ENCODE measurements around the gene SERPINA9.
A peak's percentile ranks its signal among the peaks of the same experiment; 100 is the strongest.
"Not testable (repeated sequence)": the region's sequence is repeated elsewhere in the genome, so short reads cannot be mapped to it uniquely, and the experiment has no call there.

SERPINA9 gene

GRCh38 chr14:94486883-94487282, 10.9 kb upstream of the SERPINA9 start:
- no peak for DNase-seq (ENCODE audit: low read depth in 2 of 2)

DNA sequence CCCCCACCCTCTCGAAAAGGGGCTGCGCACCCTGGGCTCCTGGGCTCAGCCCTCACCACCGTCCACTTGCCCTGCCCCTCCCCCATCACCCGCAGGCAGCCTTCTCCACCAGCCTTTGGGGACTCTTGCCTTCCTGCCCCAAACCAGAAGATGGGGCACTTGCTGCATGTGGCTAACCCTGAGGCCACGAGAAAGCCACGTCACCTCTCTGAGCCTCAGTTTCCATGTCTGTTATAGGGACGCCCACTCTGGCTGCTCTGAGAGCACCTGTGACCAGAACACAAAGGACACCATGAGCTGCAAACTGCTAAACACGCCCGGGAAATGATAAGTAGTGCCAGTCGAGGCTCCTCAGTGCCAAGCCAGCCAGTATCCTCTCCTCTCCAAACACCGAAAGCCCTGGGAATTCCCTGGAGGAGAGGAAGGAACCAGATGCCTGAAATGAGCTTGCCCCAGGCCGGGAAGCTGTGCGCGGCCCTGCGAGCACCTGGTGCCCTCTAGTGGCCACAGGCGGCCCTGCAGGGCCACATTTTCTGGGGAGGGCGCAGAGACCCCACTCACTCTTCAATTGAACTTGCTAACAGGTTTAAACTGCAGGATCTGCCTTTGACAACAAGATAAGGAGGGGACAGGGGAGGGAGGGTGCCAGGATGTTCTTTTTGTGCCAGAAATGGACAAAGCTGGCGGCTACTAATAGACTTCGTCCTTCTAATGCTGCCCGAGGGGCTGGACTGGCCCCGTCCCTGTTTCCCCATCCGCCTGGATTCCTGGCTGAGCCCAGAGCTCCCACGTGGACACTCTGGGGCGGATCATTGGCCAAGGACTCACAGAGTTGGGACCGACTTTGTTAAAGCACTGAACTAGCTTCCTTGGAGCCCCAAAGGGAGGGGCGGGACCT, 10.2 kb upstream of the SERPINA9 start:
- DNase-seq (ENCODE audit: low read depth in 2 of 2): peak; percentile 13 to 32

- DNase-seq (ENCODE audit: low read depth in 2 of 2): no peak
These were observed 8.5 kb upstream of the SERPINA9 start for GRCh38 chr14:94484481-94484880.

DNA sequence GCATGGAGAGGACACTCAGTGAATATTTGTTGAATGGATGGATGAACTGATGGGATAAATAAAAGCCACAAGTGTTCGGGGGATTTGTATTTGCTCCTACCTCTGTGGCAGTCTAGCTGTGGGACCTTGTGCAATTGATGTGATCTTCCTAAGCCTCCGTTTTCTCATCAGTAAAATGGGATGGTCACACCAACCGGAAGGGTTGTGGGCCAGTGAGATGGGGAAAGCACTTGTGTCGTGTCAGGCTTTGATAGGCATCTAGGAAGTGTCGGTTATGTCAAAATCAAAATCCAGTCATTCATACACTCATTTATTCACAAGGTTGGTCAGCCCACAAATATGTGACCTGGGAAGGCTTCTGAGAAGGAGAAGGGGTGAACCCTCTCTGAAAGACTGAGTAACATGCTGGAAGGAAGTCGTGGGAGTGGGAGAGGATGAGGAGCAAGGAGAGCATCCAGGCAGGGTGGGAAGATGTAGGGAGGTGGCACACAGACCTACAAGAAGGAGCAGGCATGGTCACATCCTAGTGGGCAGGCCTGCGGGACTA, 7.8 kb upstream of the SERPINA9 start:
- DNase-seq (ENCODE audit: low read depth in 2 of 2): no peak

GRCh38 chr14:94483071-94483451, 7.1 kb upstream of the SERPINA9 start:
- DNase-seq (ENCODE audit: low read depth in 2 of 2): no peak

DNA sequence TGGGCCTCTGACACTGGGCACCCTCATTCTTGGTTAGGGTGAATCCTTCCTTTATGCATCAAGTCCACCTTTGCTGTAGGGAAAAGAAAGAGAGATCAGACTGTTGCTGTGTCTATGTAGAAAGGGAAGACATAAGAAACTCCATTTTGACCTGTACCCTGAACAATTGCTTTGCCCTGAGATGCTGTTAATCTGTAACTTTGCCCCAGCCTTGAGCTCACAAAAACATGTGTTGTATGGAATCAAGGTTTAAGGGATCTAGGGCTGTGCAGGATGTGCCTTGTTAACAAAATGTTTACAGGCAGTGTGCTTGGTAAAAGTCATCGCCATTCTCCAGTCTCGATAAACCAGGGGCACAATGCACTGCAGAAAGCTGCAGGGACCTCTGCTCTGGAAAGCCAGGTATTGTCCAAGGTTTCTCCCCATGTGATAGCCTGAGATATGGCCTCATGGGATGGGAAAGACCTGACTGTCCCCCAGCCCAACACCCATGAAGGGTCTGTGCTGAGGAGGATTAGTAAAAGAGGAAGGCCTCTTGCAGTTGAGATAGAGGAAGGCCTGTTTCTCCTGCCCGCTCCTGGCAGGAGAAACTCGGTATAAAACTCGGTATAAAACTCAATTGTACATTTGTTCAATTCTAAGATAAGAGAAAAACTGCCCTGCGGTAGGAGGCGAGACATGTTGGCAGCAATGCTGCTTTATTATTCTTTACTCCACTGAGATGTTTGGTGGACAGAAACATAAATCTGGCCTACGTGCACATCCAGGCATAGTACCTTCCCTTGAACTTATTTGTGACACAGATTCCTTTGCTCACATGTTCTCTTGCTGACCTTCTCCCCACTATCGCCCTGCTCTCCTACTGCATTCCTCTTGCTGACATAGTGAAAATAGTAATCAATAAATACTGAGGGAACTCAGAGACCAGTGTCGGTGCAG, 6.4 kb upstream of the SERPINA9 start:
- DNase-seq (ENCODE audit: low read depth in 2 of 2): not testable (repeated sequence)

DNA sequence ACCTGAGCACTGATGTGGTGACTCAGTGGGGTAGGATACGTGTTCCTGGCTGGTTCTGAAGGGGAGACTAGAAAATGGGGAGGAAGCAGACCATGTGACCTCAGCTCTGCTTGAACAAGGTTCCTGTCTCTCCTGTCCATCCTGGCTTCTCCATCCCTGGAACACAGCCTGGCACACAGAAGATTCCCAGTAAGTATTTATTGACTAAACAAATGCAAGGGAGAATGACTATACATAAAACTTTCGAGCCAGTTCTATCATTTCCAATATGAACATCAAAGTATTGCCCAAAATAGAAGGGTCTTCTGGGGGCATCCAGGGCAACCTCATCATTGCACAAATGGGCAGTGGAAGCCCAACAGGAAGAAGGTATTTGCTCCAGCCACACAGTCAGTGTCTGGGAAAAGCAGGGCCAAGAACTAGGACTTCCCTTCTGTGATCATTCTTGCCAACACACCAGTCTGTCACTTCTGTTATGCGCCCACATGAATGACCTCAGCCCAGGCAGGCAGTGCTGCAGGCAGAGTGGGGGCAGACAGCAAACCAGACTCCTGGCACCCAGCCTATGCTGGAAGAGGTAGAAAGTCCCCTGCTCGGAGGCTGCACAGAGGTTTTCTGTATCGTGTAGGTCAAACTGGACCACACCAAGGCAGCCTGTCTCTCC, 5.6 kb upstream of the SERPINA9 start:
- no peak for DNase-seq (ENCODE audit: low read depth in 2 of 2)

- no peak for DNase-seq (ENCODE audit: low read depth in 2 of 2)
These were observed 4.8 kb upstream of the SERPINA9 start for GRCh38 chr14:94480809-94481208.

GRCh38 chr14:94478420-94478819, 2.4 kb upstream of the SERPINA9 start:
- no peak for DNase-seq (ENCODE audit: low read depth in 2 of 2)

GRCh38 chr14:94474581-94475031, 1.4 kb downstream of the SERPINA9 start:
- no peak for DNase-seq (ENCODE audit: low read depth in 2 of 2)

- DNase-seq (ENCODE audit: low read depth in 2 of 2): no peak
These were observed 2.2 kb downstream of the SERPINA9 start for GRCh38 chr14:94473666-94474410.

- no peak for DNase-seq (ENCODE audit: low read depth in 2 of 2)
These were observed 3.2 kb downstream of the SERPINA9 start for GRCh38 chr14:94472842-94473241.

DNA sequence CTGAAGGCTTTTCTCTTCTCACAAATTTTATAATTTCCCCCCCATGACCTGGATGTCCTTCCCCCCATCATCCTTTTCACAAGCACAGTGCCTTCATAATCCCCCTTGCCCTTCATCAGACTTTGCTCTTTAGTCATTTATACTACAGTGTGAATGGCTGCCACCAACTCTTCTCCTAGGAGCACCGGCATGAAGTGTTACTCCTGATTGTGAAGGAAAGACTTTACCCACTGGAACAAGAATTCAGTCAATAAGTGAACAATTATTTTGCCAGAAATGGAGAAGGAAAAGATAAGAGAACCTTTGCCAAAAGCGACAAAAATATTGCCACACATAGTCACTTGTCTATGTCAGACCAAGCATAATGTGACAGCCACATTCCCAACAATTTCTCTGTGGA, 5.0 kb downstream of the SERPINA9 start:
- no peak for DNase-seq (ENCODE audit: low read depth in 2 of 2)

DNA sequence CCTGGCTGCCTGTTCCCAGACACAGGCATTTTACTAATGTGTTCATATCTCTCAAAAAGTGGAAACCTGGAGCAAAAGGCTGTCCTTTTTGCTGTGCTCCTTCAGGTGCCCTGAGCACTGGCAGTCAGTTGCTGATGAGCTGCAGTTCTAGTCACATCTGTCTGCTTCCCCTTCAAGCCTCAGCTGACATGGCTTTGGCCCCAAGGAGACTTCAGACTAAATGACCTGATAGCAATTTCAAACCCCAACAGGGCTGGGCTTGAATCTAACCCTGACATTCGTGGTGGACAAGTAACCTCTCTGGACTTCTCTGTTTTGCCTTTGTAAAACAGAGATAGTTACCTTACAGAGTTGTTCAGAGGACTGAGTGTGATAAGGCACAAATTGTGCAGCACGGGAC, 5.7 kb downstream of the SERPINA9 start:
- no peak for DNase-seq (ENCODE audit: low read depth in 2 of 2)

DNA sequence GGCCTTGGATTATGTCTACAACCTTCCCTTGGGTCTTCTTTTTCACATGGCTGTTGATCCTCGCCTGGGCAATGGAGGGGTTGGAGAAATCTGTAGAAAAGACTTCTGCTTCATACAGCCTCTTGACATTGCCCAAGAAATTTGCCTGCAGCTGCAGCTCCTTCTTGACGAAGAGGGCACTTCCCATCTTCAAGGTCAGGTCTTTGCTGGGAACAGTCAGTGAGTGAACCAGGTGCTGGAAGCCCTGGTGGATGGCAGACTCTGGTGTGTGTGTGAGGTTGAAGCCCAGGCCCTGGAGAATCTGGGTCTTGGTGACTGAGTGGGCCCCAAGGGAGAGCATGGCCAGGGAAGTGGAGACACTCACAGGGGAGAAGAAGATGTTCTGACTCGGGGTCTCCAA, 6.7 kb downstream of the SERPINA9 start:
- DNase-seq (ENCODE audit: low read depth in 2 of 2): no peak

GRCh38 chr14:94467728-94468520, 8.1 kb downstream of the SERPINA9 start:
- DNase-seq (ENCODE audit: low read depth in 2 of 2): no peak

DNA sequence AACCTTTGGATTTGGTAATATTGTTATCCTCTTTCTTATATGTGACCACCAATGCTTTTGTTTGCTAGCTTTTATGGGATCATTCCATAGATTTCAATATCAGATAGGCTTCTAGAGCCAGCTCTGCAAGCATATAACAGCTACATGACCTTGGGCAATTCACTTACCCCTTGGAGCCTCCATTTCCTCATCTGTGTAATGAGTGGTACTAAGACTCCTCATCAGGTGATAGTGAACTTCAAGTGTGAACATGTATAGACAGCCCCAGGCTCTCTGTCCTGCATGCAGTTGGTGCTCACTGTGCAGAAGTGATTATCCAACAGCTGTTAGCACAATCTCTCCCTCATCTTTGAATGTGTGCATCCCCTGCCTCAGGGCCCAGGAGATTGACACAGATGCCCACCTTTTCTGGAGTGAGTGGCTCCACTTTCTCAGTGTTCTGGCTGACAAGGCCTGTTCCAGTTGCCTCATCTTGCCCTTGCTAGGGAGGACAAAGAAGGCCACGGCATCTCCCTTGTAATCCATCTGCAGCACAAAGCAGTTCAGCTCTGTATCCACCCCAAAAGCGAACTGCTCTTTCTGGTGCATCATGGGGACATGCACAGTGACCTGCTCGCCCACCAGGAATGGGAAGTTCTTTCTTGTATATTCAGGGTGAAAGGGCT, 9.2 kb downstream of the SERPINA9 start:
- no peak for DNase-seq (ENCODE audit: low read depth in 2 of 2)

DNA sequence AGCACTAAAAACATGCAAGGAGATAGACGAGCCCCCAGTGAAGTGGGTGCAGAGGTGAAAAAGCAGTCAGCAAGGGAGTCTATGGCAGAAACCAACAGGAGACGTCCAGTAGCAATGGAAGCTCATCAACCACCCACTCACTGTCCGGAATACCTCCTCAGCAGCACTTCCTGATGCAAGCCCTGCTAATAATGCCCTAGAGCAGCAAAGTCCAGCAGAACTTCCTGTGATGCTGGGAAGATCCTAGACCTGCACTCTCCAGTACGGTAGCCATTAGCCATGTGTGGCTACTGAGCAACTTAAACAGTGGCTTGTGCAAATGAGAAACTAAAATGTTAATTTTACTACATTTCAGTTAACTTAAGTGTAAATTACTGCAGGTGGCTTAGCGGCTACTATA, 11.0 kb downstream of the SERPINA9 start:
- no peak for DNase-seq (ENCODE audit: low read depth in 2 of 2)

DNA sequence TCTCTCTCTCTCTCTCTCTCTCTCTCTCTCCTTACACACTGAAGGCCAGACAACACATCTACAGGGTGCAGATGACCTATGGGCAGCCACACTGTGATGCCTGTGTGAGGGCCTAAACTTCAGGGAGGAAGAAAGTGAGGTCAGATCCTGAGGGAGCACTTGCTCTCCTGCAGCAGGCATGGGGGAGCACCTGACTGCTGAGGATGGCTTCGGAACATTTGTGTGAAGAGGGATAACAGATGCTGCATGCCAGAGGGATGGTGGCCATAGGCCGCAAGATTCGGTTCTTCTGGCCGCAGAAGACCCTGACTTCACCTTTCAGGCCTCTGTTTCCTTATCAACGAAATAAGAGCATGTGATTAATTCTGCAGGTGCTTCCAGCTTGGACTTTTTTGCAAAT, 11.7 kb downstream of the SERPINA9 start:
- DNase-seq (ENCODE audit: low read depth in 2 of 2): no peak

All from stimulated activated CD4-positive, alpha-beta T cell treated with anti-CD3 and anti-CD28 coated beads, Interleukin-1b, Interleukin-23, amount 100 ng/mL, for 4 hours (primary cell).